Stimulated activated CD4-positive, alpha-beta T cell treated with anti-CD3 and anti-CD28 coated beads, TNF-alpha, amount 100 ng/mL, for 1 hour (primary cell): Measurements from ENCODE around the gene POLG2.
A peak's percentile ranks its signal among the peaks of the same experiment; 100 is the strongest.

Experiments used
- DNase-seq, 3 donors: peaks; one replicate each; pipeline ENCODE4 v3.0.0-alpha.2; 2020; ENCODE audit warnings: low read depth in 3 of 3, low spot score in 1 of 3

The POLG2 gene

GRCh38 chr17:64496786-64497564 lies at the start of gene POLG2:
POLG2 (minus strand) TSS chr17:64497054; CDS start chr17:64496968, 86 bp downstream.
- DNase-seq, result peak; percentile 88 to 91 (median 89)

- no peak for DNase-seq
These were observed 47.9 kb upstream of the POLG2 start for GRCh38 chr17:64544742-64545141.

GRCh38 chr17:64540118-64540776 lies 43.4 kb upstream of the POLG2 start:
- no peak for DNase-seq

- no peak for DNase-seq
These were observed 41.8 kb upstream of the POLG2 start for GRCh38 chr17:64538508-64539130.

GRCh38 chr17:64537488-64537887 lies 40.6 kb upstream of the POLG2 start:
- no peak for DNase-seq

GRCh38 chr17:64536913-64537312 lies 40.1 kb upstream of the POLG2 start:
- no peak for DNase-seq

- DNase-seq, result no peak
These were observed 38.5 kb upstream of the POLG2 start for GRCh38 chr17:64535357-64535756.

GRCh38 chr17:64534187-64534586 lies 37.3 kb upstream of the POLG2 start:
- no peak for DNase-seq

- DNase-seq, result no peak
These were observed 36.9 kb upstream of the POLG2 start for GRCh38 chr17:64533784-64534183.

GRCh38 chr17:64532409-64532808 lies 35.6 kb upstream of the POLG2 start:
- DNase-seq, result no peak

- DNase-seq, result no peak
These were observed 35.1 kb upstream of the POLG2 start for GRCh38 chr17:64531955-64532371.

GRCh38 chr17:64529221-64529620 lies 32.4 kb upstream of the POLG2 start:
- DNase-seq, result no peak

GRCh38 chr17:64527914-64528313 lies 31.1 kb upstream of the POLG2 start:
- DNase-seq, result no peak

- no peak for DNase-seq
These were observed 23.5 kb upstream of the POLG2 start for GRCh38 chr17:64520359-64520758.

- no peak for DNase-seq
These were observed 22.7 kb upstream of the POLG2 start for GRCh38 chr17:64519601-64520000.

- DNase-seq, result no peak
These were observed 19.0 kb upstream of the POLG2 start for GRCh38 chr17:64515829-64516228.

- DNase-seq, result no peak
These were observed 18.6 kb upstream of the POLG2 start for GRCh38 chr17:64515419-64515818.

GRCh38 chr17:64509179-64509578 lies 12.3 kb upstream of the POLG2 start:
- no peak for DNase-seq

- no peak for DNase-seq
These were observed 11.8 kb upstream of the POLG2 start for GRCh38 chr17:64508683-64509082.

- DNase-seq, result no peak
These were observed 10.5 kb upstream of the POLG2 start for GRCh38 chr17:64507413-64507782.

- peak; percentile 86 to 94 (median 86) for DNase-seq
These were observed 9.9 kb upstream of the POLG2 start, which contains the start of gene CEP95 for GRCh38 chr17:64506576-64507412. CEP95 (plus strand) TSS chr17:64506977; CDS start chr17:64507098, 121 bp downstream.
